Bone marrow (tissue), 2 donors: Measurements from ENCODE around the gene PRSS56.

ENCODE experiments used
- DNase-seq, 2 donors: peaks; one replicate each; lab custom pipeline; 2025; lab: John Stamatoyannopoulos, UW

The PRSS56 gene

GRCh38 chr2:232519581-232520438 lies at the start of gene PRSS56:
Gene PRSS56 (plus strand): TSS chr2:232520388. CDS start chr2:232520599, 211 bp downstream.
- no peak for DNase-seq

GRCh38 chr2:232473467-232473890 lies 46.7 kb upstream of the PRSS56 start:
- DNase-seq: no peak

GRCh38 chr2:232476045-232476444 lies 44.1 kb upstream of the PRSS56 start:
- no peak for DNase-seq

- DNase-seq: no peak
Measured at GRCh38 chr2:232476791-232477190, 43.4 kb upstream of the PRSS56 start.

GRCh38 chr2:232477751-232478510 lies 42.3 kb upstream of the PRSS56 start:
- no peak for DNase-seq

GRCh38 chr2:232478571-232479340 lies 41.4 kb upstream of the PRSS56 start:
- no peak for DNase-seq

- no peak for DNase-seq
Measured at GRCh38 chr2:232479341-232480200, 40.6 kb upstream of the PRSS56 start.

- no peak for DNase-seq
Measured at GRCh38 chr2:232480201-232481190, 39.7 kb upstream of the PRSS56 start.

- no peak for DNase-seq
Measured at GRCh38 chr2:232481322-232482140, 38.7 kb upstream of the PRSS56 start.

GRCh38 chr2:232482301-232483238 lies 37.6 kb upstream of the PRSS56 start:
- DNase-seq: no peak

GRCh38 chr2:232483311-232483922 lies 36.8 kb upstream of the PRSS56 start:
- no peak for DNase-seq

- no peak for DNase-seq
Measured at GRCh38 chr2:232483923-232484627, 36.1 kb upstream of the PRSS56 start.

- DNase-seq: no peak
Measured at GRCh38 chr2:232484628-232485347, 35.4 kb upstream of the PRSS56 start.

GRCh38 chr2:232485348-232485756 lies 34.8 kb upstream of the PRSS56 start:
- no peak for DNase-seq

- no peak for DNase-seq
Measured at GRCh38 chr2:232485757-232486557, 34.2 kb upstream of the PRSS56 start.
